ENCODE results near the gene CMYA5. TPM values are rescaled to one million over a fixed set of nuclear protein-coding genes. Genes with fewer than 3 reads are reported as not detected.
"Not testable (repeated sequence)": the region's sequence is repeated elsewhere in the genome, so short reads cannot be mapped to it uniquely, and the experiment has no call there.

CMYA5 gene
- polyA plus RNA-seq, 1 donor: 206 TPM

GRCh38 chr5:79703381-79703645 is 13.7 kb downstream of the CMYA5 start:
- DNase-seq: no peak

- no peak for DNase-seq
These were observed 14.9 kb downstream of the CMYA5 start for GRCh38 chr5:79704553-79704952.

DNA sequence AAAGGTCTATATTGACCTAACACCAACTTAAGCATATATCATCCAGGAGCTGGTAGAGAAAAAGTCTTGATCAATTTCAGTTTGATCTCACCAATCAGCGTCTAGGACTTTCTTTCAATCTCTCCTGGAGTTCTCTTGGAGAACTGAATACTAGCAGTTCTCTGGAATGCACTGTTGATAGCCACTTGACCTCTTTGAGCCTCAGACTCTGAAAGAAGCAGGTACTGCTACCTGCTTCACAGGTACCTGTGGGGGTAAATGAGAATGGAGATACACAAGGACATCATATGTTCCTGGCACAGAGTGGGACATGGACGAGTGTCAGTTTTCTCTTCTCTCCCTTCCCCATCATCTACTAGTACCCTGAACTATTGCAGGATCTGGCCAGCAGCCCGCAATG is 16.0 kb downstream of the CMYA5 start:
- no peak for DNase-seq

GRCh38 chr5:79706317-79706716 is 16.7 kb downstream of the CMYA5 start:
- DNase-seq: not testable (repeated sequence)

- no peak for DNase-seq
These were observed 17.9 kb downstream of the CMYA5 start for GRCh38 chr5:79707535-79707934.

DNA sequence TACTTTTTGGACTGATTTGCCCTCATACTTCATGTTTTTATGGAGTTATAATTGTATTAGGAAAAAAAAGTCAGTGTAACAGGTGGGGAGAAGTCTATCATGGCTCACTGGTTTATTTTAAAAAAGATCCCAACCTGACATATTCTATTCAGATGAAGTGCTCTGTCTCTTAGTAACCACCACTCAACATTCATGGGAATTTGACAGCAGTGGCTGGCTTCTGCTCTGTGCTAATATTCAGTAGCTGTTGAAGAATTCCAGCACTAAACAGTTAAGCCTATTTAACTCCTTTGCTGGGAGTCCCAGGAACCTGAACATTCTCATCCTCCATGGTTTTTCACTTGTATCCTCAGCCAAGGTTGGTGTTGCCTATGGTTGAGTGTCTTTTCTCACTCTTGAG is 23.1 kb downstream of the CMYA5 start:
- no peak for DNase-seq

GRCh38 chr5:79713727-79714126 is 24.1 kb downstream of the CMYA5 start:
- no peak for DNase-seq

DNA sequence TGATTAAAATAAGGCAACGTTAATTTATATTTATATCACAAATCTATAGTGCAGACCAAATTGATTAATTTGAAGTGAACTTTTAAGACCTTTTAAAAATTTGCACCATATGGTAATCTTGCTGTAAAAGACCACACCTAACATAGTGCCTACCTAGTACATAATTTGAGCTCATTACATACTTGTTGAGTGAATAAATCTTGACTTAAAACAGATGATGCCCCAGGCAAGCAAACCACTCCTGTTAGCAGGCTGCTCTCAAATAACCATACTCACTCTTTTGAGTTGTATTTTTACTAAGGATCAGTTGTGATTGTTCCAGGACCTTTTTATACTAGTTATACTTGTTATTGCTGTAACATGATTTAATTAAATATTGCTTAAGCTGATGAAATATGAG is 27.2 kb downstream of the CMYA5 start:
- no peak for DNase-seq

DNA sequence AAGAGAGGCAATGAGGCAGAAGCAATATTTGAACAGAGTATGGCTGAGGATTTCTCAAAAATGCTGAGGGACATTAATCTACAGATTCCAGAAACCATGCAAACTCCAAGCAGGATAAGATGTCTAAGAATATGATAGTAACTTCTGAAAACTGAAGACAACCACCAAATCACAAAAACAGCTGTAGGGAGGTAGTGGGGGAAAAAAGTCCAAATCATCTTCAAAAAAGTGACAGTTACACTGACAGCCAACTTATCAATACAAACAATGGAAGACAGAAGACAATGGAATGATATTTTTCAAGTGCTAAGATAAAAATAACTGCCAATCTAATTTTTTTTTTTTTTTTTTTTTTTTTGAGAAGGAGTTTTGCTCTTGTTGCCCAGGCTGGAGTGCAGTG is 30.5 kb downstream of the CMYA5 start:
- no peak for DNase-seq

- no peak for DNase-seq
These were observed 38.1 kb downstream of the CMYA5 start for GRCh38 chr5:79727451-79728355.

GRCh38 chr5:79728396-79728795 is 38.8 kb downstream of the CMYA5 start:
- DNase-seq: no peak

DNA sequence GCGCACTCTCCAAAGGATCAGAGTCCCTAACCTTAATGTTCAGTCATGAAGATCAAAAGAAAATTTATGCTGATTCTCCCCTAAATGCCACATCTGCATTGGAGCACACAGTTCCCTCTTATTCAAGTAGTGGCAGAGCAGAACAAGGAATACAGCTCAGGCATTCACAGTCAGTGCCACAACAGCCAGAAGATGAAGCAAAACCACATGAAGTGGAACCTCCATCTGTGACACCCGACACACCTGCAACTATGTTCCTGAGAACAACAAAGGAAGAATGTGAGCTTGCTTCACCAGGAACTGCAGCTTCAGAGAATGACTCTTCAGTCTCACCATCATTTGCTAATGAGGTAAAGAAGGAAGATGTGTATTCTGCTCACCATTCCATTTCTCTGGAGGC is 40.0 kb downstream of the CMYA5 start:
- no peak for DNase-seq

DNA sequence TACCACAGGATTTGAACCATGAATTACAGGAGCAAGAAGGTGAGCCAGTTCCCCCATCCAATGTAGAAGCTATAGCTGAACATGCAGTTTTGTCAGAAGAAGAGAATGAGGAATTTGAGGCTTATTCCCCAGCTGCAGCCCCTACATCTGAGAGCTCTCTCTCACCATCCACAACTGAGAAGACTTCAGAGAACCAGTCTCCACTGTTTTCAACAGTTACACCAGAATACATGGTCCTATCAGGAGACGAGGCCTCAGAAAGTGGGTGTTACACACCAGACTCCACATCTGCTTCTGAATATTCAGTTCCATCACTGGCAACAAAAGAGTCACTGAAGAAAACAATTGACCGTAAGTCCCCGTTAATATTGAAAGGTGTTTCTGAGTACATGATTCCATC is 40.9 kb downstream of the CMYA5 start:
- DNase-seq: no peak

GRCh38 chr5:79731775-79732174 is 42.1 kb downstream of the CMYA5 start:
- no peak for DNase-seq

DNA sequence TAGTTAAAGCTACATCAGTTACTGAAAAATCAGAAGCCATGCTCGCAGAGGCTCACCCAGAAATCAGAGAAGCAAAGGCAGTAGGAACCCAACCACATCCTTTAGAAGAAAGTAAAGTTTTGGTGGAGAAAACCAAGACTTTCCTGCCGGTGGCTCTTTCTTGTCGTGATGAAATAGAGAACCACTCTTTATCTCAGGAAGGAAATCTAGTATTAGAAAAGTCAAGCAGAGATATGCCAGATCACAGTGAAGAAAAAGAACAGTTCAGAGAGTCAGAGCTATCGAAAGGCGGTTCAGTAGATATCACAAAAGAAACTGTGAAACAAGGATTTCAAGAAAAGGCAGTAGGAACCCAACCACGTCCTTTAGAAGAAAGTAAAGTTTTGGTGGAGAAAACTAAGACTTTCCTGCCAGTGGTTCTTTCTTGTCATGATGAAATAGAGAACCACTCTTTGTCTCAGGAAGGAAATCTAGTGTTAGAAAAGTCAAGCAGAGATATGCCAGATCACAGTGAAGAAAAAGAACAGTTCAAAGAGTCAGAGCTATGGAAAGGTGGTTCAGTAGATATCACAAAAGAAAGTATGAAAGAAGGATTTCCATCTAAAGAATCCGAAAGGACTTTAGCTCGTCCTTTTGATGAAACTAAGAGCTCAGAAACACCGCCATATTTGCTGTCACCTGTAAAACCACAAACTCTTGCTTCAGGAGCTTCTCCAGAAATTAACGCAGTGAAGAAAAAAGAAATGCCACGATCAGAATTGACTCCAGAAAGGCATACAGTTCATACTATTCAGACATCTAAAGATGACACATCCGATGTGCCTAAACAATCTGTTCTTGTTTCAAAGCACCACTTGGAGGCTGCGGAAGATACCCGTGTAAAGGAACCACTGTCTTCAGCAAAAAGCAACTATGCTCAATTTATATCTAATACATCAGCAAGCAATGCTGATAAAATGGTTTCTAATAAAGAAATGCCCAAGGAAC is 47.2 kb downstream of the CMYA5 start:
- no peak for DNase-seq

DNA sequence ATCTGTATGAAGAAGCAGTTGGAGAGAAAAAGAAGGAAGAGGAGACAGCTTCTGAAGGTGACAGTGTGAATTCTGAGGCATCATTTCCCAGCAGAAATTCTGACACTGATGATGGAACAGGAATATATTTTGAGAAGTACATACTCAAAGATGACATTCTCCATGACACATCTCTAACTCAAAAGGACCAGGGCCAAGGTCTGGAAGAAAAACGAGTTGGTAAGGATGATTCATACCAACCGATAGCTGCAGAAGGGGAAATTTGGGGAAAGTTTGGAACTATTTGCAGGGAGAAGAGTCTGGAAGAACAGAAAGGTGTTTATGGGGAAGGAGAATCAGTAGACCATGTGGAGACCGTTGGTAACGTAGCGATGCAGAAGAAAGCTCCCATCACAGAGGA is 48.7 kb downstream of the CMYA5 start:
- DNase-seq: no peak

DNA sequence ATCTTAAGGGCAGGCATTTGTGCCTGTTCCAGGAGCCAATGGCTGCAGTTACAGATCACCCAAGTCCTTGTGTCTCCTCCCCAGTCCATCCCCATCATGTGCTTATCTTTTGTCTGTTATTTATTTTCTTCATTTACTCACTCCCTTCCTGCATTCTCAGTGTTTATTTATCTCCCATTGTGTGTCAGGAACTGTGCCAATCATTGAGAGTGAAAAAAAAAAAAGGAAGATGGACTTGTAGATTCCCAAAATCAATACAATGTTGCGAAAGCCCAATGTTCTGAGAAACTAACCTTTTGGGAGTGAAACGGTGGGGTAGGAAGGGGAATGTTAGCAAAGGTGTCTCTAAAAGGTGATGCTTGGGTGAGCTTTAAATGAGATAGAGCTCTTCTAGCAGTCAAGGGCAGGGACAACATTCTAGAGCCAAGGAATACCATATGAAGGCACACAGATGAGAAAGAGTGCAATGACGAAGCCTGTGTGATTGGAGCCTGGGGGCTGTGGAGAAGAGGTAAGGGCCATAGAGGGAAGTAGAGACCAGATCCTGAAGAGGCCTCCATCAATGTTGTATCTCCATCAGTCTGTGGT is 53.0 kb downstream of the CMYA5 start:
- DNase-seq: no peak

DNA sequence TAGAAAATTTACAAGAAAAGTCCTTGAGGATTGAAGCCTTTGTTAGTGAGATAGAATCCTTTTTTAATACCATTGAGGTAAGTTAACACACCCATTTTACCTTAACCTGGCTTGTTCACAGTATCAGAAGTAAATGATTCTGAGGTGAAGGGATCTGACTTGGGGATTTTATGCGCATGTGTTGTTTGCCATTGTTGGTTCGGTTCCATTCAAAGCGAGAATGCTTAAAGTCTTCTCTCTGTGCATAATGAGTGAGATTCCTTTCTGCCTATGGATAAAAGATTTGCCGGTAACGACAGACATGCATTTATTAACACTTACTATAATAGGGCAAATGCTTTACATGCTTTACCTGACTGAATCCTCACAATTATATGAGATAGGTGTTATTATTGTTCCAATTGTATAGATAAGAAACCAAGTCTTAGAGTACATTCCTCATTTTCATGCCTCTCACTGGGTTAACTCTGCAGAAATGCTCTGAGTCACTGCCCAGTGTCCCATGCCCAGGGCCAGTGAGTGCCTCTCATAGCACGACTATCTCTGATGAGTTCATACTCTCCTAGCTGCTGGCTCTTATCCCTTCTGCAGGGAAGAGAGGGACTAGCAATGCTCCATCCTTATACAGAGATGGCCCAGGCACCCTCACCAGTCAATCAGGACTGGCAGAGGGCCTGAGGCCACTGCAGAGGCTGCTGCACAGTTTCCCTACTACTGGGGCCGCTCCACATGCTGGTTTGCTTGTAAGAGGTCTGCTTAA is 54.4 kb downstream of the CMYA5 start:
- no peak for DNase-seq

GRCh38 chr5:79745255-79745654 is 55.6 kb downstream of the CMYA5 start:
- DNase-seq: no peak

GRCh38 chr5:79746642-79747569 is 57.3 kb downstream of the CMYA5 start:
- DNase-seq: no peak

Data from hindlimb muscle (tissue), 1 donor.